ENCODE measurements around the gene DIPK1B. TPM values are rescaled to one million over a fixed set of nuclear protein-coding genes. Genes with fewer than 3 reads are reported as not detected.
A peak's percentile ranks its signal among the peaks of the same experiment; 100 is the strongest.

DIPK1B gene
- total RNA-seq, 1 experiment from 2014 or later: 40.4 TPM

DNA sequence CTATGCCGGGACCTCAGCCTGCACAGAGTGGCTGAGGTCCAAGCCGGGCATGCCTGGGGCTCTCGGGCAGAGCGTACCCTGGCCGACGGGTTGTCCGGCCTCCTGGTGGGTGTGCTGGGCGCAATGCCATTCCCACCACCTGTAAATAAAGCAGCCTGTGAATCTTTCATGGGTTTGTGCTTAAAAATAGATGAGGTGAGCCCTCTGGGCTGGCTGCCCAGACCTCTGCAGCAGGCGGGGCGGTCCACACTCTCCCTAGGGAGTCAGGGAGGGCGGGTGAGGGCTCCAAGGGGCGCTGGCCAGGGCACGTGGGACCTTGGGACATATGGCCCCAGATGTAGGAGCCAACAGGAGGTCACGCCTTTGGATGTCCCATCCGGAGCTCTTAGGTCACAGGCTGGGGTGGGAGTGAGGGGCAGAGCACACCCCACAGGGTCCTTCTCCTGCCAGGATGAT, 21.5 kb upstream of the DIPK1B start:
- no peaks in the 10 kb centered on the region for H3K36me3 Mint-ChIP-seq (ENCODE audit: insufficient read depth, unreplicated experiment)
- no TSS peak for BruUV-seq (replicated peaks)
- TF ChIP-seq, protein P1, sequence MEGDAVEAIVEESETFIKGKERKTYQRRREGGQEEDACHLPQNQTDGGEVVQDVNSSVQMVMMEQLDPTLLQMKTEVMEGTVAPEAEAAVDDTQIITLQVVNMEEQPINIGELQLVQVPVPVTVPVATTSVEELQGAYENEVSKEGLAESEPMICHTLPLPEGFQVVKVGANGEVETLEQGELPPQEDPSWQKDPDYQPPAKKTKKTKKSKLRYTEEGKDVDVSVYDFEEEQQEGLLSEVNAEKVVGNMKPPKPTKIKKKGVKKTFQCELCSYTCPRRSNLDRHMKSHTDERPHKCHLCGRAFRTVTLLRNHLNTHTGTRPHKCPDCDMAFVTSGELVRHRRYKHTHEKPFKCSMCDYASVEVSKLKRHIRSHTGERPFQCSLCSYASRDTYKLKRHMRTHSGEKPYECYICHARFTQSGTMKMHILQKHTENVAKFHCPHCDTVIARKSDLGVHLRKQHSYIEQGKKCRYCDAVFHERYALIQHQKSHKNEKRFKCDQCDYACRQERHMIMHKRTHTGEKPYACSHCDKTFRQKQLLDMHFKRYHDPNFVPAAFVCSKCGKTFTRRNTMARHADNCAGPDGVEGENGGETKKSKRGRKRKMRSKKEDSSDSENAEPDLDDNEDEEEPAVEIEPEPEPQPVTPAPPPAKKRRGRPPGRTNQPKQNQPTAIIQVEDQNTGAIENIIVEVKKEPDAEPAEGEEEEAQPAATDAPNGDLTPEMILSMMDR (IDR thresholded peaks at IDR 0.05; ENCODE audit: insufficient read depth in 1 of 2, low read depth in 1 of 2, low read length in 1 of 2, severe bottlenecking in 1 of 2, unreplicated experiment in 1 of 2): no peak
- no peaks in the 10 kb centered on the region for H3K9me3 Mint-ChIP-seq (ENCODE audit: unreplicated experiment)
- no peak for DNase-seq
- ChIA-PET POLR2A (no interaction called here), CTCF (interaction anchor here (1.3 kb wide), 1 partner anchor 19 kb away, joined by 3 read pairs; no protein-coding TSS in a partner anchor)
- H3K4me3 Mint-ChIP-seq (ENCODE audit: unreplicated experiment): no peak overlapping the region
- H3K4me3 ChIP-seq (ENCODE audit: low read depth, low read length): no peak overlapping the region
- H3K4me1 ChIP-seq: peaks cover 54% of the 10 kb centered on the region
- intact Hi-C loops (cut with micrococcal nuclease; ENCODE audit: unreplicated experiment): loop anchor here (5.0 kb wide), 1 partner anchor 59 kb away; no protein-coding TSS in a partner anchor
- H3K27ac Mint-ChIP-seq (ENCODE audit: unreplicated experiment): no peak overlapping the region
- H3K27me3 Mint-ChIP-seq (ENCODE audit: insufficient read depth, unreplicated experiment): no peaks in the 10 kb centered on the region
- H3K36me3 ChIP-seq (ENCODE audit: control insufficient read depth, insufficient read depth, low read length): no peaks in the 10 kb centered on the region
- no peaks in the 10 kb centered on the region for H3K27me3 ChIP-seq (replicated peaks; ENCODE audit: control insufficient read depth, insufficient read depth, low read length)
- no peaks in the 10 kb centered on the region for H3K9me3 ChIP-seq
- H3K4me1 Mint-ChIP-seq (ENCODE audit: low read depth, unreplicated experiment): peaks cover 11% of the 10 kb centered on the region

DNA sequence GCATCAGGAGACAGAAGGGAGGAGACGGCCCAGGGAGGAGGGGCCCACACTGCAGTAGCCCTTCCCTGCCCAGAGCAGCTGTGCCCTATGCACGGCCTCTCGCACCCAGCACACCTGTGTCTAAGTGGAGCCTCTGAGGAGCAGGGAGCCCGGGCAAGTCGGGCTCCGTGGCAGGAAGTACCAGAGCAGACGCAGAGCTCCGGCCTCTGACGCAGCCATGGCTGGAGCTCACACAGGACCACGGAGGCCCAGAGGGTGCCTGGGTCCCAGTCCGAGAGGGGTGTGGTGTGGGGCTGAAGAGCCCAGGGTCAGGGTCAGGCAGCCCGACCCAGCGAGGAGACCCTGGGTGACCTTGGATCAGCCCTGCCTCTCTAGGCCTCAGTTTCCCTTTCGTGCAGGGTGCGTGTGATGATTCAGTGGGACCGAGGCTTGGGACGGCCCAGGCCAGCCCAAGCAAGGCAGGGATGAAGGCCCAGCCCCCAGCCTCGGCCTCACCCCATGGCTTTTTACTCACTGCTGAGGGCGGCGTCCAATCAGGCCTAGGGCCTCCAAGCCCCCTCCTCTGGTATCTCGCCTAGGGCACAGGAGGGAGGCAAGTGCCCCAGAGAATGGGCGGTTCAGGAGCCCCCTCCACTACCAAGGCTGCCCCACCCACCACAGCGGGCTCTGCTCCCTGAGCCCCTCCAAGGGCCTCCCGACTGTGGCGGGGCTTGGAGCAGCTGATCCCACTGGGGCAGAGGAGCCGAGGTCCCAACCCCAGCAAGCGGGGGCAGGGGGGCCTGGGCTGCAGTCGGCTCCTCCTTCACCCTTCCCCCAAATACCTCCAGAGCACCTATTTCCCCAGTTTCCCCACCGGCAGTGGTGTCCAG, 20.8 kb upstream of the DIPK1B start:
- H3K9me3 ChIP-seq: no peaks in the 10 kb centered on the region
- no peaks in the 10 kb centered on the region for H3K36me3 Mint-ChIP-seq (ENCODE audit: insufficient read depth, unreplicated experiment)
- no peak for DNase-seq
- intact Hi-C loops (cut with micrococcal nuclease; ENCODE audit: unreplicated experiment): loop anchor here (5.0 kb wide), 1 partner anchor 59 kb away; no protein-coding TSS in a partner anchor
- no peak overlapping the region for H3K4me3 ChIP-seq (ENCODE audit: low read depth, low read length)
- H3K27ac Mint-ChIP-seq (ENCODE audit: unreplicated experiment): no peak overlapping the region
- TF ChIP-seq, protein P1 (IDR thresholded peaks at IDR 0.05; ENCODE audit: insufficient read depth in 1 of 2, low read depth in 1 of 2, low read length in 1 of 2, severe bottlenecking in 1 of 2, unreplicated experiment in 1 of 2): no peak
- no peaks in the 10 kb centered on the region for H3K9me3 Mint-ChIP-seq (ENCODE audit: unreplicated experiment)
- no peak overlapping the region for H3K4me3 Mint-ChIP-seq (ENCODE audit: unreplicated experiment)
- POLR2A ChIA-PET: no interaction called here
- no peaks in the 10 kb centered on the region for H3K27me3 ChIP-seq (replicated peaks; ENCODE audit: control insufficient read depth, insufficient read depth, low read length)
- no peaks in the 10 kb centered on the region for H3K27me3 Mint-ChIP-seq (ENCODE audit: insufficient read depth, unreplicated experiment)
- CTCF ChIA-PET: no interaction called here
- H3K4me1 Mint-ChIP-seq (ENCODE audit: low read depth, unreplicated experiment): peaks cover 11% of the 10 kb centered on the region
- BruUV-seq (replicated peaks): no TSS peak
- peaks cover 58% of the 10 kb centered on the region for H3K4me1 ChIP-seq
- H3K36me3 ChIP-seq (ENCODE audit: control insufficient read depth, insufficient read depth, low read length): no peaks in the 10 kb centered on the region

DNA sequence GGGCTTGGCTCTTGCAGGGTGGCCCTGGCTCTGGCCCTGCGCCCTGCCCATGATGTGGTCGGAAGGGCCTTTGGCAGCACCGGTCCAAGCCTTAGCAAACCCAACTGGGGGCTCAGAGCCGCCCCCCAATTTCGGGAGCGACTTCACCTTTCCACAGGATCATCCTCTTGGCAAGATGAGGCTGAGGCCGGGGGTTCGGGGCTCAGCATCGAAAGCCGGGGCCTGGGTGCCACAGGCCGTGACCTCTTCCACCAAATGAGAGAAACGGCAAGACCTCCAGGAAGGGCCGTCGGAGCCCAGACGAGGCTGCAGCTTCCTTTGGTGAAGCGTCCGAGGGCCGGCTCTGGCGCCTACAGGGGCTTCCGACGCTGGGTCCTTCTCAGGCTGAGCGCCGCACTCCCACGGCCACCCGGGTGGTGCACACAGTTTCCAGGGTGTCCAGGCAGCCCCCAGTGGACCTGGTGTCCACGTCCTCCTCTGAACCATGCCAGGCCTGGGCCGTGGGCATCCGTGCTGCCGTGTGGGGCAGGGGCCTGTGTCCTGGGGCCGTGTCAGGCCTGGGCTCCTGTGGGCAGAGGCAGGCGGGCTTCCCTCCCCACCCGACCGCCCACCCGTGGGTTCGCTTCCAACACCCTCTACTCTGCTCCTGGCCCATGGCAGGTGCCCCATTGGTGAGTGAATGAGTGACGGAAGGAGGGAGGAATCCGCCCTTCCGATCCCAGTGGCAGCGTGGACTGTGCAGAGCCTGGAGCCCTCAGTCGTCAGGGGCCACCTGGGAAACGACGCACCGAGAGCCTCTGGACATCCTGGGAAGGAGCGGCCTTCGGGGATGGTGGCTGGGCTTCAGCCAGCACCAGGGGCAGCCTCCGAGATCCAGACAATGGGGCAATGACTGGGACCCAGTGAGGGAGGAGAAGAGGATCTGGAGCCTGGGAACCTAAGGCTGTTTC, 19.9 kb upstream of the DIPK1B start:
- ChIA-PET POLR2A (interaction anchor here (0.6 to 1.1 kb wide), 2 partner anchors 16 to 208 kb away, joined by 3 to 4 read pairs; no protein-coding TSS in a partner anchor), CTCF (interaction anchor here (1.2 to 1.4 kb wide), 4 partner anchors 18 to 208 kb away, joined by 4 to 9 read pairs (median 6); no protein-coding TSS in a partner anchor)
- Mint-ChIP-seq H3K27ac (ENCODE audit: unreplicated experiment) (peak overlapping the region; percentile 91), H3K36me3 (ENCODE audit: insufficient read depth, unreplicated experiment) (peaks cover 6% of the 10 kb centered on the region), H3K9me3 (ENCODE audit: unreplicated experiment) (no peaks in the 10 kb centered on the region), H3K27me3 (ENCODE audit: insufficient read depth, unreplicated experiment) (no peaks in the 10 kb centered on the region), H3K4me3 (ENCODE audit: unreplicated experiment) (no peak overlapping the region), H3K4me1 (ENCODE audit: low read depth, unreplicated experiment) (peaks cover 19% of the 10 kb centered on the region)
- intact Hi-C loops (cut with micrococcal nuclease; ENCODE audit: unreplicated experiment): loop anchor here (1.0 to 5.0 kb wide), 2 partner anchors 60 to 208 kb away; no protein-coding TSS in a partner anchor
- H3K27me3 ChIP-seq (replicated peaks; ENCODE audit: control insufficient read depth, insufficient read depth, low read length): no peaks in the 10 kb centered on the region
- BruUV-seq (replicated peaks): no TSS peak
- H3K4me1 ChIP-seq: peaks cover 63% of the 10 kb centered on the region
- no peak overlapping the region for H3K4me3 ChIP-seq (ENCODE audit: low read depth, low read length)
- no peaks in the 10 kb centered on the region for H3K9me3 ChIP-seq
- TF ChIP-seq, protein P1 (IDR thresholded peaks at IDR 0.05; ENCODE audit: insufficient read depth in 1 of 2, low read depth in 1 of 2, low read length in 1 of 2, severe bottlenecking in 1 of 2, unreplicated experiment in 1 of 2): no peak
- no peaks in the 10 kb centered on the region for H3K36me3 ChIP-seq (ENCODE audit: control insufficient read depth, insufficient read depth, low read length)
- no peak for DNase-seq
